ENCODE results near the gene RSPO1.

DNA sequence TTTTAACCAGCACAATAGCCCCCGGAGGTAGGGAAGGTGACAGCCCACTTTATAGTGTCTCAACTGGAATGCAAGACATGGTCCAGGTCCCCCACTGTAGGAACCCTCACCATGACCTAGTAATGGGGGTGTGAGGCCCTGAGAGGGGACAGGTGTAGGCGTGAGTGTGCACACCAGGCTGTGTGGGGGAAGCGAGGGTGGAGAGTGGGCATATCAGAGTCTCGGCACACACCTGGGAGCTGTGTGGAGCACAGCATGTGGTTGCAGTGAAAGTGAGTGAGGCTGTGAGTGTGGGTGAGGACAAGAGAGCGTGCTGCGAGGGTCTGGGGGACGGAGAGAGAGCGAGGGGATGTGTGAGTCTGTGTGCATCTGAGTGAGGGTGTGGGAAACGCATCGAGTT lies 17.1 kb upstream of the RSPO1 start:
- no peak for TF ChIP-seq EZH2 (IDR thresholded peaks at IDR 0.05; ENCODE audit: borderline replicate concordance, low read depth, low read length, poor library complexity, severe bottlenecking)
- TF ChIP-seq, protein P1, sequence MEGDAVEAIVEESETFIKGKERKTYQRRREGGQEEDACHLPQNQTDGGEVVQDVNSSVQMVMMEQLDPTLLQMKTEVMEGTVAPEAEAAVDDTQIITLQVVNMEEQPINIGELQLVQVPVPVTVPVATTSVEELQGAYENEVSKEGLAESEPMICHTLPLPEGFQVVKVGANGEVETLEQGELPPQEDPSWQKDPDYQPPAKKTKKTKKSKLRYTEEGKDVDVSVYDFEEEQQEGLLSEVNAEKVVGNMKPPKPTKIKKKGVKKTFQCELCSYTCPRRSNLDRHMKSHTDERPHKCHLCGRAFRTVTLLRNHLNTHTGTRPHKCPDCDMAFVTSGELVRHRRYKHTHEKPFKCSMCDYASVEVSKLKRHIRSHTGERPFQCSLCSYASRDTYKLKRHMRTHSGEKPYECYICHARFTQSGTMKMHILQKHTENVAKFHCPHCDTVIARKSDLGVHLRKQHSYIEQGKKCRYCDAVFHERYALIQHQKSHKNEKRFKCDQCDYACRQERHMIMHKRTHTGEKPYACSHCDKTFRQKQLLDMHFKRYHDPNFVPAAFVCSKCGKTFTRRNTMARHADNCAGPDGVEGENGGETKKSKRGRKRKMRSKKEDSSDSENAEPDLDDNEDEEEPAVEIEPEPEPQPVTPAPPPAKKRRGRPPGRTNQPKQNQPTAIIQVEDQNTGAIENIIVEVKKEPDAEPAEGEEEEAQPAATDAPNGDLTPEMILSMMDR (conservative IDR thresholded peaks at IDR 0.05; ENCODE audit: low read depth, low read length) = no peak

Data from A673 (cell line).